ENCODE data around the gene HEXIM1.
A peak's percentile ranks its signal among the peaks of the same experiment; 100 is the strongest.

HEXIM1 gene

GRCh38 chr17:45172232-45172540, 23.9 kb downstream of the HEXIM1 start:
- no peak for DNase-seq (ENCODE audit: low spot score)

GRCh38 chr17:45172541-45173286, 24.4 kb downstream of the HEXIM1 start:
- DNase-seq (ENCODE audit: low spot score), result peak; percentile 88

- DNase-seq (ENCODE audit: low spot score), result no peak
These were observed 27.5 kb downstream of the HEXIM1 start for GRCh38 chr17:45175759-45176115.

- no peak for DNase-seq (ENCODE audit: low spot score)
These were observed 29.3 kb downstream of the HEXIM1 start for GRCh38 chr17:45177563-45177962.

GRCh38 chr17:45184144-45184543, 35.9 kb downstream of the HEXIM1 start:
- no peak for DNase-seq (ENCODE audit: low spot score)

- no peak for DNase-seq (ENCODE audit: low spot score)
These were observed 38.6 kb downstream of the HEXIM1 start for GRCh38 chr17:45186801-45187354.

GRCh38 chr17:45189009-45189408, 40.7 kb downstream of the HEXIM1 start:
- DNase-seq (ENCODE audit: low spot score), result no peak

GRCh38 chr17:45190503-45191255, 42.4 kb downstream of the HEXIM1 start:
- no peak for DNase-seq (ENCODE audit: low spot score)

- no peak for DNase-seq (ENCODE audit: low spot score)
These were observed 47.1 kb downstream of the HEXIM1 start for GRCh38 chr17:45195424-45195823.

- no peak for DNase-seq (ENCODE audit: low spot score)
These were observed 48.8 kb downstream of the HEXIM1 start for GRCh38 chr17:45197108-45197507.

GRCh38 chr17:45197555-45198334, 49.5 kb downstream of the HEXIM1 start:
- peak; percentile 92 for DNase-seq (ENCODE audit: low spot score)

- DNase-seq (ENCODE audit: low spot score), result no peak
These were observed 52.4 kb downstream of the HEXIM1 start for GRCh38 chr17:45200701-45201100.

- DNase-seq (ENCODE audit: low spot score), result no peak
These were observed 53.2 kb downstream of the HEXIM1 start for GRCh38 chr17:45201457-45201856.

Data from RKO (cell line).